ENCODE results near the gene DCTN1.
A peak's percentile ranks its signal among the peaks of the same experiment; 100 is the strongest.

Gene DCTN1

GRCh38 chr2:74406035-74406434 is 25.9 kb upstream of the DCTN1 start:
- H3K4me1 ChIP-seq (ENCODE audit: insufficient read depth, poor library complexity, severe bottlenecking): peaks cover 10% of the 10 kb centered on the region
- ATAC-seq (ENCODE audit: low read depth) (peak; percentile 60), DNase-seq (ENCODE audit: low spot score) (no peak)
- H3K27me3 ChIP-seq (ENCODE audit: insufficient read depth, poor library complexity, severe bottlenecking): no peaks in the 10 kb centered on the region
- H3K9me3 ChIP-seq (ENCODE audit: severe bottlenecking): peaks cover 2% of the 10 kb centered on the region
- peak overlapping the region; percentile 8 for H3K27ac ChIP-seq (ENCODE audit: poor library complexity, severe bottlenecking)
- no peak for TF ChIP-seq CTCF (IDR thresholded peaks at IDR 0.05; ENCODE audit: poor library complexity, severe bottlenecking)
- H3K4me3 ChIP-seq (ENCODE audit: severe bottlenecking): no peak overlapping the region
- no peaks in the 10 kb centered on the region for H3K36me3 ChIP-seq (ENCODE audit: low read depth)

DNA sequence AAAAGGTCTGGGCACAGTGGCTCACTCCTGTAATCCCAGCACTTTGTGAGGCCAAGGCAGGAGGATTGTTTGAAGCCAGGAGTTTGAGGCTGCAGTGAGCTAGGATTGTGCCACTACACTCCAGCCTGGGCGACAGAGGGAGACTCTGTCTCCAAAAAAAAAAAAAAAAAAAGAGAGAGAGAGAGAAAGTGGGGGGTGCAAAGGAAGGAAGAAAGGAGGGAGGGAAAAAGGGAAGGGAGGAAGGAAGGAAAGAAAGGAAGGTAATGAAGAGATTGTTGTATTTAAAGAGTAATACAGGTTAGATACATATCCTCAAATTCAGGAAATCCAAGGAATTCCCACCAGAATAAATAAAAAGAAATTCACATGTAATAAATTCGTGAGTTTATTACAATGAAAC is 21.8 kb upstream of the DCTN1 start:
- H3K4me3 ChIP-seq (ENCODE audit: severe bottlenecking): no peak overlapping the region
- TF ChIP-seq CTCF (IDR thresholded peaks at IDR 0.05; ENCODE audit: poor library complexity, severe bottlenecking): no peak
- H3K36me3 ChIP-seq (ENCODE audit: low read depth): no peaks in the 10 kb centered on the region
- H3K4me1 ChIP-seq (ENCODE audit: insufficient read depth, poor library complexity, severe bottlenecking): peaks cover 8% of the 10 kb centered on the region
- DNase-seq (ENCODE audit: low spot score) (no peak), ATAC-seq (ENCODE audit: low read depth) (no peak)
- no peaks in the 10 kb centered on the region for H3K27me3 ChIP-seq (ENCODE audit: insufficient read depth, poor library complexity, severe bottlenecking)
- no peak overlapping the region for H3K27ac ChIP-seq (ENCODE audit: poor library complexity, severe bottlenecking)
- H3K9me3 ChIP-seq (ENCODE audit: severe bottlenecking): no peaks in the 10 kb centered on the region

DNA sequence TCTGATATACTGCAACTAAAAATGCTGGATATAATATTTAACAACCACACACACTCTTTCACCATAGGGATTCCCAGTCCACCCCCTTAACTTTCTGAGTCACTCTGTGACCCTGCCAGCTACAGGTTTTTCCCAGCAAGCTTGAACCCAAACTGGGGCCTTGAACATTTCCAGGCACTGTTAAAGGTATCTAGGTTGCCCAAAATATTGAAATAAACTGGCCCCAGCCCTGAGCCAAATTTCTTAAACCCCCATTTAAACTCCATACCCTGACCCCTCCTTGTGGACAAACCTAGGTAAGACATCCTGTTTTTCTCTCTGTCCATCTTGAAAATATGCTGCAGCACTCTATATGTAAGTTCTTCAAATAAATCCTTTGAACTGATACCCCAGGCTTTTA is 19.7 kb upstream of the DCTN1 start:
- Histone ChIP-seq H3K4me1 (ENCODE audit: insufficient read depth, poor library complexity, severe bottlenecking) (no peaks in the 10 kb centered on the region), H3K27me3 (ENCODE audit: insufficient read depth, poor library complexity, severe bottlenecking) (no peaks in the 10 kb centered on the region), H3K36me3 (ENCODE audit: low read depth) (no peaks in the 10 kb centered on the region), H3K9me3 (ENCODE audit: severe bottlenecking) (no peaks in the 10 kb centered on the region), H3K4me3 (ENCODE audit: severe bottlenecking) (no peak overlapping the region), H3K27ac (ENCODE audit: poor library complexity, severe bottlenecking) (no peak overlapping the region)
- DNase-seq (ENCODE audit: low spot score) (no peak), ATAC-seq (ENCODE audit: low read depth) (no peak)
- peak; percentile 48 for TF ChIP-seq CTCF (IDR thresholded peaks at IDR 0.05; ENCODE audit: poor library complexity, severe bottlenecking)

DNA sequence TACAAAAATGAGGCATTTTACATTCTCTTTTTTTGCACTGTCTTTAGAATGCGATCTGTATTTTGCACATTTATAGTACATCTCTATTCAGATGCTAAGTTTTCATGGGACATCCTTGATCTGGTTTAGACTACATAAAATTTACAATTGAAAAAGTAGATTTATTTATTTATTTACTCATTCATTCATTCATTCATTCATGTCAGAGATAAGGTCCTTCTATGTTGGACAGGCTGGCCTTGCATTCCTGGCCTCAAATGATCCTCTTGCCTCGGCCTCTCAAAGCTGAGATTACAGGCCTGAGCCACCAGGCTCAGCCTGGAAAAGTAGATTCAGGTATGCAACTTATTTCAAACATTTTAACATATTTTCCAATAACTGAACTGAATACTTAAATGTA is 16.0 kb upstream of the DCTN1 start:
- Histone ChIP-seq H3K4me1 (ENCODE audit: insufficient read depth, poor library complexity, severe bottlenecking) (no peaks in the 10 kb centered on the region), H3K27me3 (ENCODE audit: insufficient read depth, poor library complexity, severe bottlenecking) (no peaks in the 10 kb centered on the region), H3K9me3 (ENCODE audit: severe bottlenecking) (no peaks in the 10 kb centered on the region), H3K4me3 (ENCODE audit: severe bottlenecking) (no peak overlapping the region), H3K27ac (ENCODE audit: poor library complexity, severe bottlenecking) (no peak overlapping the region), H3K36me3 (ENCODE audit: low read depth) (no peaks in the 10 kb centered on the region)
- no peak for ATAC-seq (ENCODE audit: low read depth)
- TF ChIP-seq CTCF (IDR thresholded peaks at IDR 0.05; ENCODE audit: poor library complexity, severe bottlenecking): no peak
- DNase-seq (ENCODE audit: low spot score): no peak

- DNase-seq (ENCODE audit: low spot score) (no peak), ATAC-seq (ENCODE audit: low read depth) (no peak)
- Histone ChIP-seq H3K9me3 (ENCODE audit: severe bottlenecking) (no peaks in the 10 kb centered on the region), H3K4me1 (ENCODE audit: insufficient read depth, poor library complexity, severe bottlenecking) (peaks cover 12% of the 10 kb centered on the region), H3K36me3 (ENCODE audit: low read depth) (0 out of 2 replicates have a peak, but pooled peaks cover 7% of the 10 kb centered on the region), H3K4me3 (ENCODE audit: severe bottlenecking) (no peak overlapping the region), H3K27me3 (ENCODE audit: insufficient read depth, poor library complexity, severe bottlenecking) (no peaks in the 10 kb centered on the region), H3K27ac (ENCODE audit: poor library complexity, severe bottlenecking) (no peak overlapping the region)
- TF ChIP-seq CTCF (IDR thresholded peaks at IDR 0.05; ENCODE audit: poor library complexity, severe bottlenecking): no peak
These were observed 13.4 kb upstream of the DCTN1 start for GRCh38 chr2:74393525-74393924.

Data from RWPE2 (cell line).